Right atrium auricular region (tissue), 2 donors: Measurements from ENCODE around the gene MTA1. TPM values are rescaled to one million over a fixed set of nuclear protein-coding genes. Genes with fewer than 3 reads are reported as not detected.

Experiments used
- DNase-seq: peaks from one replicate; pipeline ENCODE4 v3.0.0-alpha.2; 2019; ENCODE audit warnings: low spot score
- H3K27ac ChIP-seq, 2 donors: fragments of 200-600 bp; sonication (generic); 1 replicate in 1 of 2; 2 replicates in 1 of 2; pipeline ENCODE4 v1.5.1; 2016 to 2019
- H3K27me3 ChIP-seq, 2 donors: fragments of 200-600 bp; sonication (generic); one replicate each; pipeline versions ENCODE4 v1.5.1 to v1.6.0; 2017 to 2019
- H3K36me3 ChIP-seq: fragments of 200-600 bp; sonication (generic); one replicate; pipeline ENCODE4 v1.5.1; 2016
- H3K4me1 ChIP-seq, 2 donors: fragments of 200-600 bp; sonication (generic); one replicate each; pipeline versions ENCODE4 v1.5.1 to v1.6.0; 2017 to 2019
- H3K4me3 ChIP-seq, 2 donors: fragments of 200-600 bp; sonication (generic); 1 replicate in 1 of 2; 2 replicates in 1 of 2; pipeline ENCODE4 v1.5.1; 2017 to 2019; ENCODE audit warnings: mild to moderate bottlenecking in 1 of 2, moderate library complexity in 1 of 2
- H3K9me3 ChIP-seq, 2 donors: fragments of 200-600 bp; sonication (generic); one replicate each; pipeline ENCODE4 v1.5.1; 2019
- CTCF ChIP-seq, 2 donors: fragments of 200-600 bp; sonication (generic); IDR thresholded peaks; one replicate each; pipeline ENCODE4 v1.5.1; 2019; ENCODE audit warnings: antibody characterized with exemption in 2 of 2
- total RNA-seq, 2 donors: library from RNA; depleted of rRNA; stranded (reverse); fragments of >200 nt; gene quantifications; one replicate each; pipeline ENCODE4 v1.1.0, GENCODE V29; 2016

The MTA1 gene
- total RNA-seq, 2 donors from 2014 or later = 51.9 to 61.7 TPM

GRCh38 chr14:105507247-105507646 lies 87.6 kb downstream of the MTA1 start:
- no peak for TF ChIP-seq CTCF (IDR thresholded peaks at IDR 0.05)
- Histone ChIP-seq H3K4me1 (no peaks in the 10 kb centered on the region), H3K27me3 (no peaks in the 10 kb centered on the region), H3K4me3 (no peak overlapping the region), H3K9me3 (no peaks in the 10 kb centered on the region), H3K36me3 (no peaks in the 10 kb centered on the region), H3K27ac (no peak overlapping the region)
- DNase-seq = no peak

- H3K9me3 ChIP-seq = no peaks in the 10 kb centered on the region
- H3K27me3 ChIP-seq = no peaks in the 10 kb centered on the region
- no peak for TF ChIP-seq CTCF (IDR thresholded peaks at IDR 0.05)
- no peaks in the 10 kb centered on the region for H3K4me1 ChIP-seq
- no peak for DNase-seq
- H3K4me3 ChIP-seq = no peak overlapping the region
- H3K36me3 ChIP-seq = no peaks in the 10 kb centered on the region
- no peak overlapping the region for H3K27ac ChIP-seq
Observed at GRCh38 chr14:105508069-105508468, 88.4 kb downstream of the MTA1 start.

GRCh38 chr14:105508601-105509000 lies 89.0 kb downstream of the MTA1 start:
- Histone ChIP-seq H3K36me3 (no peaks in the 10 kb centered on the region), H3K4me1 (no peaks in the 10 kb centered on the region), H3K9me3 (no peaks in the 10 kb centered on the region), H3K27me3 (no peaks in the 10 kb centered on the region), H3K27ac (no peak overlapping the region), H3K4me3 (no peak overlapping the region)
- TF ChIP-seq CTCF (IDR thresholded peaks at IDR 0.05) = no peak
- DNase-seq = no peak

- H3K4me3 ChIP-seq = no peak overlapping the region
- no peak for TF ChIP-seq CTCF (IDR thresholded peaks at IDR 0.05)
- H3K27ac ChIP-seq = no peak overlapping the region
- no peak for DNase-seq
- H3K36me3 ChIP-seq = no peaks in the 10 kb centered on the region
- no peaks in the 10 kb centered on the region for H3K4me1 ChIP-seq
- no peaks in the 10 kb centered on the region for H3K27me3 ChIP-seq
- no peaks in the 10 kb centered on the region for H3K9me3 ChIP-seq
Observed at GRCh38 chr14:105517096-105517495, 97.5 kb downstream of the MTA1 start.

GRCh38 chr14:105519946-105520698 lies 100.5 kb downstream of the MTA1 start:
- H3K4me1 ChIP-seq = no peaks in the 10 kb centered on the region
- no peak overlapping the region for H3K4me3 ChIP-seq
- no peaks in the 10 kb centered on the region for H3K27me3 ChIP-seq
- no peaks in the 10 kb centered on the region for H3K36me3 ChIP-seq
- H3K27ac ChIP-seq = no peak overlapping the region
- H3K9me3 ChIP-seq = no peaks in the 10 kb centered on the region
- no peak for TF ChIP-seq CTCF (IDR thresholded peaks at IDR 0.05)
- DNase-seq = no peak

Other genes with a start within 250 kb of the MTA1 start
- 10 to 100 TPM; 17.1 to 18.9 TPM for gene NUDT14, start 238.5 kb upstream of the MTA1 start, total RNA-seq
- gene BTBD6, start 171.3 kb upstream of the MTA1 start, total RNA-seq = 10 to 100 TPM; 26.9 to 34.9 TPM
- 10 to 100 TPM; 16.2 to 17.2 TPM for gene BRF1, start 118.8 kb upstream of the MTA1 start, total RNA-seq
- gene PACS2, start 105.1 kb upstream of the MTA1 start, total RNA-seq = 10 to 100 TPM; 55.0 to 59.7 TPM
- gene TEX22, start 21.3 kb upstream of the MTA1 start, total RNA-seq = under 1 TPM in 1 of 2 donors, not detected in 1; 0.16 TPM
- gene CRIP2, start 55.0 kb downstream of the MTA1 start, total RNA-seq = 1,000 to 10,000 TPM in 1 of 2 donors, 100 to 1,000 TPM in 1; 831 to 1,272 TPM
- 10 to 100 TPM; 42.9 to 79.2 TPM for gene CRIP1, start 67.1 kb downstream of the MTA1 start, total RNA-seq
- gene TEDC1, start 71.4 kb downstream of the MTA1 start, total RNA-seq = 1 to 10 TPM; 3.5 to 3.9 TPM
- gene TMEM121, start 106.8 kb downstream of the MTA1 start, total RNA-seq = 1 to 10 TPM; 3.4 to 5.8 TPM